ENCODE results near the gene CCL1.

CCL1 gene

GRCh38 chr17:34313164-34313563 is 49.9 kb downstream of the CCL1 start:
- Histone ChIP-seq H4K20me1 (ENCODE audit: control insufficient read depth, insufficient read depth, low read depth, low read length) (no peaks in the 10 kb centered on the region), H3K36me3 (ENCODE audit: control insufficient read depth, low read length) (no peaks in the 10 kb centered on the region), H3F3A (ENCODE audit: control insufficient read depth, insufficient read depth) (no peaks in the 10 kb centered on the region), H3K4me1 (ENCODE audit: control insufficient read depth, low read length) (no peaks in the 10 kb centered on the region), H3K4me2 (ENCODE audit: low read length) (no peak overlapping the region), H3K9me2 (replicated peaks; ENCODE audit: control insufficient read depth, low read length) (no peaks in the 10 kb centered on the region), H3K4me3 (ENCODE audit: low read length) (no peak overlapping the region), H3K27ac (ENCODE audit: low read depth, low read length) (no peak overlapping the region), H3K9me3 (ENCODE audit: control insufficient read depth, insufficient read depth, low read length) (no peaks in the 10 kb centered on the region), H3K79me2 (ENCODE audit: control insufficient read depth, low read length) (no peaks in the 10 kb centered on the region), H3K27me3 (ENCODE audit: control insufficient read depth, low read length) (peaks cover 17% of the 10 kb centered on the region)
- TF ChIP-seq EZH2phosphoT487 (IDR thresholded peaks at IDR 0.05; ENCODE audit: borderline replicate concordance, low read length) (no peak), CTCF (IDR thresholded peaks at IDR 0.05; ENCODE audit: low read depth, low read length, poor library complexity, severe bottlenecking) (no peak)

- H3K4me1 ChIP-seq (ENCODE audit: control insufficient read depth, low read length): no peaks in the 10 kb centered on the region
- no peaks in the 10 kb centered on the region for H3K9me2 ChIP-seq (replicated peaks; ENCODE audit: control insufficient read depth, low read length)
- no peaks in the 10 kb centered on the region for H3K79me2 ChIP-seq (ENCODE audit: control insufficient read depth, low read length)
- H3K4me2 ChIP-seq (ENCODE audit: low read length): no peak overlapping the region
- no peaks in the 10 kb centered on the region for H3K36me3 ChIP-seq (ENCODE audit: control insufficient read depth, low read length)
- H3K27ac ChIP-seq (ENCODE audit: low read depth, low read length): no peak overlapping the region
- H3F3A ChIP-seq (ENCODE audit: control insufficient read depth, insufficient read depth): no peaks in the 10 kb centered on the region
- H3K4me3 ChIP-seq (ENCODE audit: low read length): no peak overlapping the region
- H4K20me1 ChIP-seq (ENCODE audit: control insufficient read depth, insufficient read depth, low read depth, low read length): no peaks in the 10 kb centered on the region
- H3K27me3 ChIP-seq (ENCODE audit: control insufficient read depth, low read length): peaks cover 17% of the 10 kb centered on the region
- no peaks in the 10 kb centered on the region for H3K9me3 ChIP-seq (ENCODE audit: control insufficient read depth, insufficient read depth, low read length)
- TF ChIP-seq CTCF (IDR thresholded peaks at IDR 0.05; ENCODE audit: low read depth, low read length, poor library complexity, severe bottlenecking) (no peak), EZH2phosphoT487 (IDR thresholded peaks at IDR 0.05; ENCODE audit: borderline replicate concordance, low read length) (no peak)
Measured at GRCh38 chr17:34312080-34312479, 51.0 kb downstream of the CCL1 start.

- Histone ChIP-seq H3K79me2 (ENCODE audit: control insufficient read depth, low read length) (no peaks in the 10 kb centered on the region), H3K4me2 (ENCODE audit: low read length) (no peak overlapping the region), H3K9me3 (ENCODE audit: control insufficient read depth, insufficient read depth, low read length) (no peaks in the 10 kb centered on the region), H3K36me3 (ENCODE audit: control insufficient read depth, low read length) (no peaks in the 10 kb centered on the region), H3F3A (ENCODE audit: control insufficient read depth, insufficient read depth) (no peaks in the 10 kb centered on the region), H4K20me1 (ENCODE audit: control insufficient read depth, insufficient read depth, low read depth, low read length) (no peaks in the 10 kb centered on the region), H3K27me3 (ENCODE audit: control insufficient read depth, low read length) (peaks cover 17% of the 10 kb centered on the region), H3K9me2 (replicated peaks; ENCODE audit: control insufficient read depth, low read length) (no peaks in the 10 kb centered on the region), H3K4me3 (ENCODE audit: low read length) (no peak overlapping the region), H3K27ac (ENCODE audit: low read depth, low read length) (no peak overlapping the region), H3K4me1 (ENCODE audit: control insufficient read depth, low read length) (no peaks in the 10 kb centered on the region)
- TF ChIP-seq CTCF (IDR thresholded peaks at IDR 0.05; ENCODE audit: low read depth, low read length, poor library complexity, severe bottlenecking): no peak
- TF ChIP-seq EZH2phosphoT487 (IDR thresholded peaks at IDR 0.05; ENCODE audit: borderline replicate concordance, low read length): no peak
Measured at GRCh38 chr17:34311291-34311690, 51.7 kb downstream of the CCL1 start.
